ENCODE results near the gene SNX24. TPM values are rescaled to one million over a fixed set of nuclear protein-coding genes. Genes with fewer than 3 reads are reported as not detected.
"Not testable (repeated sequence)": the region's sequence is repeated elsewhere in the genome, so short reads cannot be mapped to it uniquely, and the experiment has no call there.

SNX24 gene
- total and polyA plus RNA-seq, 10 of the 15 experiments (the other 5 are each of a cell fraction or from before 2014, with no cell fraction given): 0.15 to 6.6 (median 4.1) TPM

DNA sequence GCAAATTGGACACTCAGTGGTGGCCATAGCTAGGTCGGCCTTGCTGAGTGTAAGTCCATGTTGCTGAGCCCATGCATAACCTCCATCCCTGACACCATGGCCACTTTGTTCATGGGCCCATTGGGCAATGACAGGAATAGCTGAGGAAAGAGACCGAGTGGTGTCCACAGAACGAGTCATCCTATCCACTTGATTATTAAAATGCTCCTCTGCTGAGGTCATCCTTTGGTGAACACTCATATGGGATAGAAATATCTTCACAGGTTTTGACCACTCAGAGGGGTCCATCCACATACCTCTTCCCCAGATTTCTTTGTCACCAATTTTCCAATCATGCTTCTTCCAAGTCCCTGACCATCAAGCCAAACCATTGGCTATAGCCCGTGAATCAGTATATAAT lies 127.5 kb downstream of the SNX24 start:
- Histone ChIP-seq H3K4me1 (ENCODE audit: control insufficient read depth, insufficient read depth, low read length) (no peaks in the 10 kb centered on the region), H3K27ac (ENCODE audit: control insufficient read depth, insufficient read depth) (no peak overlapping the region), H3K79me2 (ENCODE audit: control insufficient read depth, insufficient read depth, low read length) (no peaks in the 10 kb centered on the region), H3K36me3 (ENCODE audit: control insufficient read depth in 2 of 2, insufficient read depth in 2 of 2, low read length in 1 of 2) (no peaks in the 10 kb centered on the region), H3K9ac (ENCODE audit: control insufficient read depth, insufficient read depth, low read length) (no peak overlapping the region), H3K27me3 (replicated peaks in 1 of 2; ENCODE audit: control insufficient read depth in 2 of 2, insufficient read depth in 2 of 2, low read length in 1 of 2) (no peaks in the 10 kb centered on the region; a peak in 1 of 4 replicates), H3K4me2 (ENCODE audit: control insufficient read depth, insufficient read depth) (no peak overlapping the region), H4K20me1 (ENCODE audit: control insufficient read depth, insufficient read depth) (no peaks in the 10 kb centered on the region), H3K9me3 (replicated peaks; ENCODE audit: control insufficient read depth, insufficient read depth, low read length) (no peaks in the 10 kb centered on the region), H2AFZ (ENCODE audit: control insufficient read depth, low read depth, low read length) (no peak overlapping the region), H3K4me3 (no peak overlapping the region)
- in situ Hi-C loops (cut with MboI): no loop called here
- ChIA-PET POLR2A (no interaction called here), SMC1A (ENCODE audit: uncharacterized antibody, unreplicated experiment) (no interaction called here), CTCF (no interaction called here), RAD21 (ENCODE audit: unreplicated experiment) (no interaction called here)
- ATAC-seq (no peak), DNase-seq (ENCODE audit: low read depth, low spot score) (no peak), FAIRE-seq (no peak)
- intact Hi-C loops (cut with micrococcal nuclease; ENCODE audit: unreplicated experiment): no loop called here
- TF ChIP-seq NRF1 (conservative IDR thresholded peaks at IDR 0.05; ENCODE audit: low read depth, low read length): no peak
- TF ChIP-seq SMARCA5 (IDR thresholded peaks at IDR 0.05): no peak
- TF ChIP-seq ZBED1 (IDR thresholded peaks at IDR 0.05; ENCODE audit: borderline replicate concordance): no peak
- WGBS (ENCODE audit: insufficient coverage, insufficient replicate concordance, low lambda C conversion rate, missing lambda C conversion rate): 40% methylated on average over 4 of the region's 4 CpGs
- no TSS peak for BruUV-seq (replicated peaks)

DNA sequence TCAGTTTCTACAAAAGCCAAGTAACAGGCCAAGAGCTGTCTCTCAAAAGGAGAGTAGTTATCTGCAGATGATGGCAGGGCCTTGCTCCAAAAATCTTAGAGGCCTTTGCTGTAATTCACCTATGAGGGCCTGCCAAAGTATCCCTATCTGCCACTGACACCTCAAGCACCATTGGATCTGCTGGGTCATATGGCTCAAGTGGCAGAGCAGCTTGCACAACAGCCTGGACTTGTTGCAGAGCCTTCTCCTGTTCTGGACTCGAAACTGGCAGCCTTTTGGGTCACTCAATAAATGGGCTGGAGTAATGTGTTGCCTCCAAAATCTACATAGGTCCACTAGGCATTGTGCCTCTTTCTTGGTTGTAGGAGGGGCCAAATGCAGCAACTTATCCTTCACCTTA lies 128.3 kb downstream of the SNX24 start:
- RAD21 ChIA-PET (ENCODE audit: unreplicated experiment); H3K27me3 ChIP-seq (replicated peaks in 1 of 2; ENCODE audit: control insufficient read depth in 2 of 2, insufficient read depth in 2 of 2, low read length in 1 of 2); BruUV-seq (replicated peaks); POLR2A ChIA-PET; H4K20me1 ChIP-seq (ENCODE audit: control insufficient read depth, insufficient read depth); CTCF ChIA-PET; H3K79me2 ChIP-seq (ENCODE audit: control insufficient read depth, insufficient read depth, low read length); H3K9ac ChIP-seq (ENCODE audit: control insufficient read depth, insufficient read depth, low read length); H3K4me2 ChIP-seq (ENCODE audit: control insufficient read depth, insufficient read depth); H3K4me1 ChIP-seq (ENCODE audit: control insufficient read depth, insufficient read depth, low read length); SMC1A ChIA-PET (ENCODE audit: uncharacterized antibody, unreplicated experiment); H3K9me3 ChIP-seq (replicated peaks; ENCODE audit: control insufficient read depth, insufficient read depth, low read length); in situ Hi-C loops (cut with MboI); intact Hi-C loops (cut with micrococcal nuclease; ENCODE audit: unreplicated experiment); FAIRE-seq; H3K27ac ChIP-seq (ENCODE audit: control insufficient read depth, insufficient read depth); DNase-seq (ENCODE audit: low read depth, low spot score); H3K36me3 ChIP-seq (ENCODE audit: control insufficient read depth in 2 of 2, insufficient read depth in 2 of 2, low read length in 1 of 2); H2AFZ ChIP-seq (ENCODE audit: control insufficient read depth, low read depth, low read length); H3K4me3 ChIP-seq; ATAC-seq: not testable (repeated sequence)
- WGBS (ENCODE audit: insufficient coverage, insufficient replicate concordance, low lambda C conversion rate, missing lambda C conversion rate): 20% methylated on average over 1 of the region's 1 CpG

DNA sequence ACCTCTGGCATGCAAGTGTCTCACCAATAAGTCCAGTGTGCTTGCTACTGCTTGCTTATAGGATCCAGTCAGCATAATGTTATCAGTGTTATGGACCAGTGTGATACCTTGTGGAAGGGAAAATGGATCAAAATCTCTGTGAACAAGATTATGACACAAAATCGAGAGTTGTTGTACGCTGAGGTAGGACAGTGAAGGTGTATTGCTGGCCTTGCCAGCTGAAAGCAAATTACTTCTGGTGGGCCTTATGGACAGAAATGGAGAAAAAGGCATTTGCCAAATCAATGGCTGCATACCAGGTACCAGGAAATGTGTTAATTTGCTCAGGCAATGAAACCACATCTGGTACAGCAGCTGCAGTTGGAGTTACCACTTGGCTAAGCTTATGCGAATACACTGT lies 128.8 kb downstream of the SNX24 start:
- POLR2A ChIA-PET; RAD21 ChIA-PET (ENCODE audit: unreplicated experiment); SMC1A ChIA-PET (ENCODE audit: uncharacterized antibody, unreplicated experiment); BruUV-seq (replicated peaks); H3K9me3 ChIP-seq (replicated peaks; ENCODE audit: control insufficient read depth, insufficient read depth, low read length); DNase-seq (ENCODE audit: low read depth, low spot score); H3K27ac ChIP-seq (ENCODE audit: control insufficient read depth, insufficient read depth); H3K36me3 ChIP-seq (ENCODE audit: control insufficient read depth in 2 of 2, insufficient read depth in 2 of 2, low read length in 1 of 2); ATAC-seq; H3K4me3 ChIP-seq; H3K27me3 ChIP-seq (replicated peaks in 1 of 2; ENCODE audit: control insufficient read depth in 2 of 2, insufficient read depth in 2 of 2, low read length in 1 of 2); H4K20me1 ChIP-seq (ENCODE audit: control insufficient read depth, insufficient read depth); H3K79me2 ChIP-seq (ENCODE audit: control insufficient read depth, insufficient read depth, low read length); in situ Hi-C loops (cut with MboI); CTCF ChIA-PET; H3K9ac ChIP-seq (ENCODE audit: control insufficient read depth, insufficient read depth, low read length); FAIRE-seq; H3K4me1 ChIP-seq (ENCODE audit: control insufficient read depth, insufficient read depth, low read length); H2AFZ ChIP-seq (ENCODE audit: control insufficient read depth, low read depth, low read length); H3K4me2 ChIP-seq (ENCODE audit: control insufficient read depth, insufficient read depth); intact Hi-C loops (cut with micrococcal nuclease; ENCODE audit: unreplicated experiment): not testable (repeated sequence)
- 71% methylated on average over 3 of the region's 3 CpGs for WGBS (ENCODE audit: insufficient coverage, insufficient replicate concordance, low lambda C conversion rate, missing lambda C conversion rate)
